Cardiac muscle cell (in vitro differentiated cells and primary cell): ENCODE measurements around the gene IARS1. TPM values are rescaled to one million over a fixed set of nuclear protein-coding genes. Genes with fewer than 3 reads are reported as not detected.

Experiments used
- DNase-seq, 2 donors: peaks; one replicate each; pipeline versions ENCODE4 v3.0.0 to v3.0.0-alpha.2; 2010 to 2017; ENCODE audit warnings: low read depth in 1 of 2, low spot score in 1 of 2
- H3K27ac ChIP-seq: fragments of 200-600 bp; sonication (generic); 2 replicates; pipeline ENCODE4 v1.5.1; 2016
- H3K27me3 ChIP-seq: fragments of 200-600 bp; sonication (generic); 2 replicates; pipeline ENCODE4 v1.6.0; 2016; ENCODE audit warnings: control low read depth
- H3K36me3 ChIP-seq: fragments of 200-600 bp; sonication (generic); 2 replicates; pipeline ENCODE4 v1.5.1; 2016; ENCODE audit warnings: control low read depth
- H3K4me1 ChIP-seq: fragments of 200-600 bp; sonication (generic); 2 replicates; pipeline ENCODE4 v1.8.1; 2017; ENCODE audit warnings: low read depth, mild to moderate bottlenecking, mixed run types
- H3K4me3 ChIP-seq: fragments of 200-600 bp; sonication (generic); 2 replicates; pipeline ENCODE4 v1.5.1; 2016; ENCODE audit warnings: mild to moderate bottlenecking
- H3K9me3 ChIP-seq: fragments of 200-600 bp; sonication (generic); 2 replicates; pipeline ENCODE4 v1.5.1; 2017; ENCODE audit warnings: low read depth, mild to moderate bottlenecking, control low read depth
- CTCF ChIP-seq: IDR thresholded peaks from 2 replicates; pipeline ENCODE4 v1.5.1; 2012; ENCODE audit warnings: low read depth, mild to moderate bottlenecking, low read length
- polyA plus RNA-seq: library from polyadenylated mRNA; unstranded; fragments of >200 nt; fragmentation: Nextera tagmentation; extraction: Ambion mirVana; gene quantifications from 2 replicates; pipeline ENCODE4 v1.2.1, GENCODE V29; 2016
- total RNA-seq: library from RNA; depleted of rRNA; stranded (reverse); fragments of >200 nt; gene quantifications from 2 replicates; pipeline ENCODE4 v1.2.3, GENCODE V29; 2016

Gene IARS1
- 96.3 and 97.0 TPM in 2 replicates for total RNA-seq
- 87.1 and 96.8 TPM in 2 replicates for polyA plus RNA-seq

GRCh38 chr9:92293452-92294296 is at the start of gene IARS1:
Gene IARS1, minus strand, starts transcription at chr9:92293697. Its CDS starts 4,278 bp downstream, at chr9:92289419.
- no peaks in the 10 kb centered on the region for H3K27me3 ChIP-seq
- peak; percentile 35 for TF ChIP-seq CTCF
- peak; percentile 96 to 99 for DNase-seq
- peak within 1 kb of the TSS; percentile 70 for H3K4me3 ChIP-seq
- H3K4me1 ChIP-seq = peaks cover 31% of the 10 kb centered on the region
- peaks cover 15% of the 10 kb centered on the region for H3K36me3 ChIP-seq
- H3K9me3 ChIP-seq = no peaks in the 10 kb centered on the region
- peak within 1 kb of the TSS; percentile 94 for H3K27ac ChIP-seq

- Histone ChIP-seq H3K27me3 (no peaks in the 10 kb centered on the region), H3K4me3 (no peak overlapping the region), H3K9me3 (no peaks in the 10 kb centered on the region), H3K36me3 (no peaks in the 10 kb centered on the region), H3K4me1 (no peaks in the 10 kb centered on the region), H3K27ac (no peak overlapping the region)
- peak in 1 of 2 donors; percentile 23 for DNase-seq
- TF ChIP-seq CTCF = peak; percentile 2
These were observed 49.5 kb upstream of the IARS1 start for GRCh38 chr9:92342825-92343488.

GRCh38 chr9:92341578-92341977 is 48.1 kb upstream of the IARS1 start:
- Histone ChIP-seq H3K4me1 (no peaks in the 10 kb centered on the region), H3K27me3 (no peaks in the 10 kb centered on the region), H3K27ac (no peak overlapping the region), H3K36me3 (no peaks in the 10 kb centered on the region), H3K9me3 (no peaks in the 10 kb centered on the region), H3K4me3 (no peak overlapping the region)
- DNase-seq = no peak
- TF ChIP-seq CTCF = no peak

GRCh38 chr9:92333282-92333634 is 39.8 kb upstream of the IARS1 start:
- DNase-seq = peak in 1 of 2 donors; percentile 21

More at GRCh38 chr9:92333282-92333634, 39.8 kb upstream of the IARS1 start:
- no peak overlapping the region for H3K4me3 ChIP-seq
- H3K27ac ChIP-seq = no peak overlapping the region
- no peaks in the 10 kb centered on the region for H3K36me3 ChIP-seq
- no peaks in the 10 kb centered on the region for H3K9me3 ChIP-seq
- no peak for TF ChIP-seq CTCF
- no peaks in the 10 kb centered on the region for H3K27me3 ChIP-seq
- no peaks in the 10 kb centered on the region for H3K4me1 ChIP-seq
